ENCODE data around the gene CHCHD6. TPM values are rescaled to one million over a fixed set of nuclear protein-coding genes. Genes with fewer than 3 reads are reported as not detected.

Gene CHCHD6
- total RNA-seq, 1 donor from 2014 or later, result 30.2 TPM

DNA sequence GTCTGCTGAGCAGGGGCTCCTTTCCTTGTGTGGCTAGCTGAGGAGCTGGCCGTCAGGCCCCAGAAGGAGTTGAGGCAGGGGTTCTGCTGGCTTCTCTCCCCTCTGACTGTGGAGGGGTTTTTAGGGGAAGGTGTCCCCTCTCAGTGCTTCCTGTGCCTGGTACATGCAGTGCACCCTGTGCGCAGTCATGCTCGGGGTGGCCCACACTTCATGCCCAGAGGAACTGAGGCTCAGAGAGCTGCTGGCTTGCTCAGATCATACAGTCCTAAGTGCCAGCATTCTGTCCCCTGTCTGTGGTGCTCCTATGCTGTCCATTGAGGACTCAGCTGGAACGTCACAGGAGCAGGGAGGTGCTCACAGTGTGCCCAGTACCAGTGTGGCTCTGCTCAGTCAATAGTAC lies 211.0 kb downstream of the CHCHD6 start:
- Mint-ChIP-seq H3K9me3 (ENCODE audit: low read depth) (peaks cover 8% of the 10 kb centered on the region), H3K4me3 (ENCODE audit: low read depth) (no peak overlapping the region), H3K36me3 (ENCODE audit: insufficient read depth) (peaks cover 17% of the 10 kb centered on the region), H3K27me3 (no peaks in the 10 kb centered on the region), H3K27ac (no peak overlapping the region), H3K4me1 (ENCODE audit: low read depth) (peaks cover 3% of the 10 kb centered on the region)
- TF ChIP-seq, protein P1, sequence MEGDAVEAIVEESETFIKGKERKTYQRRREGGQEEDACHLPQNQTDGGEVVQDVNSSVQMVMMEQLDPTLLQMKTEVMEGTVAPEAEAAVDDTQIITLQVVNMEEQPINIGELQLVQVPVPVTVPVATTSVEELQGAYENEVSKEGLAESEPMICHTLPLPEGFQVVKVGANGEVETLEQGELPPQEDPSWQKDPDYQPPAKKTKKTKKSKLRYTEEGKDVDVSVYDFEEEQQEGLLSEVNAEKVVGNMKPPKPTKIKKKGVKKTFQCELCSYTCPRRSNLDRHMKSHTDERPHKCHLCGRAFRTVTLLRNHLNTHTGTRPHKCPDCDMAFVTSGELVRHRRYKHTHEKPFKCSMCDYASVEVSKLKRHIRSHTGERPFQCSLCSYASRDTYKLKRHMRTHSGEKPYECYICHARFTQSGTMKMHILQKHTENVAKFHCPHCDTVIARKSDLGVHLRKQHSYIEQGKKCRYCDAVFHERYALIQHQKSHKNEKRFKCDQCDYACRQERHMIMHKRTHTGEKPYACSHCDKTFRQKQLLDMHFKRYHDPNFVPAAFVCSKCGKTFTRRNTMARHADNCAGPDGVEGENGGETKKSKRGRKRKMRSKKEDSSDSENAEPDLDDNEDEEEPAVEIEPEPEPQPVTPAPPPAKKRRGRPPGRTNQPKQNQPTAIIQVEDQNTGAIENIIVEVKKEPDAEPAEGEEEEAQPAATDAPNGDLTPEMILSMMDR (IDR thresholded peaks at IDR 0.05; ENCODE audit: unreplicated experiment), result no peak
- DNase-seq (ENCODE audit: low spot score, unreplicated experiment), result no peak

GRCh38 chr3:126916546-126916945 lies 212.5 kb downstream of the CHCHD6 start:
- TF ChIP-seq, protein P1 (IDR thresholded peaks at IDR 0.05; ENCODE audit: unreplicated experiment), result no peak
- no peaks in the 10 kb centered on the region for H3K27me3 Mint-ChIP-seq
- H3K36me3 Mint-ChIP-seq (ENCODE audit: insufficient read depth), result peaks cover 19% of the 10 kb centered on the region
- DNase-seq (ENCODE audit: low spot score, unreplicated experiment), result no peak
- no peak overlapping the region for H3K4me3 Mint-ChIP-seq (ENCODE audit: low read depth)
- peaks cover 10% of the 10 kb centered on the region for H3K9me3 Mint-ChIP-seq (ENCODE audit: low read depth)
- peaks cover 11% of the 10 kb centered on the region for H3K4me1 Mint-ChIP-seq (ENCODE audit: low read depth)
- no peak overlapping the region for H3K27ac Mint-ChIP-seq

DNA sequence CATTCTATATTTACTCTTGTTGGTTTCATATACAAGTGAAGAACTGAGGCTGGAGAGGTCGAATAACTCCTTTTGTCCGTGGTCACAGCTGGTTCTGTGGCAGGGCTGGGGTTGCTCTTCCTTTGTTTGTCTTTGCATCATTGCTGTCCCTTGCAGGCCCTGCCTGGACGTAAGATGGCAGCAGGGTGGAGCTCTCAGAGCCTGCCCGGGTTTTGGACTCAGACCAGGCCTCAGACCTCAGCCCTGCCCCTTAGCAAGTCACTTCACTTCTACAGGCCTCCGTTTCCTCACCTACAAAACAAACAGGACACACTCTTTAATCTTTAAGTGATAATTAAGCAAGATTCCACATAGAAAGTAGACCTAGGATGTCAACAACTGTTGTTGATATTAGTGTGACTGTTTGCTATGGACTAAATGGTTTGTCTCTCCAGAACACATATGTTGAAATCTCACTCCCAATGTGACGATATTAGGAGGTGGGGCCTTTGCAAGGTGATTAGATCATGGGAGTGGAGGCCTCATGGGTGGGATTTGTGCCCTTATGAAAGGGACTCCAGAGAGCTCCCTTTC lies 213.3 kb downstream of the CHCHD6 start:
- peaks cover 14% of the 10 kb centered on the region for H3K4me1 Mint-ChIP-seq (ENCODE audit: low read depth)
- H3K27me3 Mint-ChIP-seq, result no peaks in the 10 kb centered on the region

DNA sequence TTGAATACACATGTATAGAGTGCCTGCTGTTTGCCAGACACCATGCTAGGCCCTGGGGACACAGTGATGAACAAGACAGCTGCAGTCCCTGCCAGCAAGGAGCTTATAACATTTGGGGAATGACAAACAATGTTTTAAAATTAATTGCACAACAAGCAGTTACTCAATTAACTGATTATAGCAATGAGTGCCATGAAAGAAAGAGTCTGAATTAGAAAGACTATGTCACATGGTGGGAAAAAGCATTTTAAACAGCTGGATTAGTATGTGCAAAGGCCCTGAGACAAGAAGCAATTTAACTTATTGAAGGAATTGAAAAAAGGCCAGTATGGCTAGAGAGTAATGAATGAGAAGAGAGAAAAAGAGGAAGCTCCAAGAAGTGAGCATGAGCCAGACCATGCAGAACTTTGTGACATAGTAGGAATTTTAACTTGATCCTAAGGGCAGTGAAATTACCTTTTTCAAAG lies 214.3 kb downstream of the CHCHD6 start:
- Mint-ChIP-seq H3K27me3 (no peaks in the 10 kb centered on the region), H3K4me1 (ENCODE audit: low read depth) (peaks cover 24% of the 10 kb centered on the region), H3K36me3 (ENCODE audit: insufficient read depth) (peaks cover 19% of the 10 kb centered on the region), H3K27ac (no peak overlapping the region), H3K4me3 (ENCODE audit: low read depth) (no peak overlapping the region), H3K9me3 (ENCODE audit: low read depth) (peaks cover 10% of the 10 kb centered on the region)
- DNase-seq (ENCODE audit: low spot score, unreplicated experiment), result no peak
- TF ChIP-seq, protein P1 (IDR thresholded peaks at IDR 0.05; ENCODE audit: unreplicated experiment), result no peak

More for the DNA sequence above, 213.3 kb downstream of the CHCHD6 start:
- H3K36me3 Mint-ChIP-seq (ENCODE audit: insufficient read depth), result peaks cover 19% of the 10 kb centered on the region
- no peak overlapping the region for H3K27ac Mint-ChIP-seq
- TF ChIP-seq, protein P1 (IDR thresholded peaks at IDR 0.05; ENCODE audit: unreplicated experiment), result no peak
- DNase-seq (ENCODE audit: low spot score, unreplicated experiment), result no peak
- no peak overlapping the region for H3K4me3 Mint-ChIP-seq (ENCODE audit: low read depth)
- peaks cover 10% of the 10 kb centered on the region for H3K9me3 Mint-ChIP-seq (ENCODE audit: low read depth)

- TF ChIP-seq, protein P1 (IDR thresholded peaks at IDR 0.05; ENCODE audit: unreplicated experiment), result no peak
Measured at GRCh38 chr3:126921085-126921824, 217.2 kb downstream of the CHCHD6 start.

More at GRCh38 chr3:126921085-126921824, 217.2 kb downstream of the CHCHD6 start:
- Mint-ChIP-seq H3K27me3 (peaks cover 1% of the 10 kb centered on the region), H3K4me3 (ENCODE audit: low read depth) (peak overlapping the region; percentile 9), H3K36me3 (ENCODE audit: insufficient read depth) (peaks cover 16% of the 10 kb centered on the region), H3K27ac (peak overlapping the region; percentile 88), H3K9me3 (ENCODE audit: low read depth) (peaks cover 10% of the 10 kb centered on the region), H3K4me1 (ENCODE audit: low read depth) (peaks cover 43% of the 10 kb centered on the region)
- no peak for DNase-seq (ENCODE audit: low spot score, unreplicated experiment)
